Neural cell (in vitro differentiated cells): ENCODE results near the gene ALOXE3.

Source experiments
- CTCF ChIP-seq: fragments of 450-650 bp; IDR thresholded peaks from 2 replicates; pipeline ENCODE4 v1.5.1; 2014; ENCODE audit warnings: antibody characterized with exemption, mild to moderate bottlenecking, moderate library complexity; ENCODE audit not compliant: poor library complexity, severe bottlenecking
- EP300 ChIP-seq: fragments of 450-650 bp; conservative IDR thresholded peaks from 2 replicates; pipeline ENCODE4 v1.6.1; 2014; ENCODE audit warnings: antibody characterized with exemption, mild to moderate bottlenecking, moderate library complexity; ENCODE audit not compliant: poor library complexity, severe bottlenecking
- EZH2 ChIP-seq: fragments of 200-600, 300-800 bp; shearing (Covaris generic), sonication (generic); IDR thresholded peaks from 2 replicates; pipeline ENCODE4 v1.6.1; 2014; ENCODE audit warnings: antibody characterized with exemption, low read length, borderline replicate concordance, mild to moderate bottlenecking; ENCODE audit not compliant: insufficient read depth, poor library complexity, severe bottlenecking
- POLR2AphosphoS5 ChIP-seq: IDR thresholded peaks from 2 replicates; pipeline ENCODE4 v1.6.1; 2012
- REST ChIP-seq: IDR thresholded peaks from 2 replicates; pipeline ENCODE4 v1.6.1; 2012; ENCODE audit warnings: borderline replicate concordance
- SMC3 ChIP-seq: fragments of 450-650 bp; conservative IDR thresholded peaks from 2 replicates; pipeline ENCODE4 v1.6.1; 2014; ENCODE audit warnings: antibody characterized with exemption, mild to moderate bottlenecking, moderate library complexity; ENCODE audit not compliant: poor library complexity
- TAF1 ChIP-seq: IDR thresholded peaks from 2 replicates; pipeline ENCODE4 v1.6.1; 2012; ENCODE audit warnings: low read depth

GRCh38 chr17:8068736-8069586, 49.4 kb downstream of the ALOXE3 start:
- TF ChIP-seq CTCF (no peak), POLR2AphosphoS5 (no peak), REST (no peak), TAF1 (no peak), EP300 (no peak), EZH2 (no peak), SMC3 (no peak)
